Fibroblast of pulmonary artery (primary cell): ENCODE data around the gene FAT4.

Source experiments
- DNase-seq: peaks from one replicate; pipeline ENCODE4 v3.0.0-alpha.2; 2010; ENCODE audit warnings: low read depth
- H3K4me3 ChIP-seq: replicated peaks from 2 replicates; pipeline ENCODE4 v1.5.1; 2011; ENCODE audit warnings: low read depth, mild to moderate bottlenecking, control low read depth, low read length, moderate library complexity
- TF ChIP-seq, protein P1 (sequence below): IDR thresholded peaks from 2 replicates; pipeline ENCODE4 v1.5.1; 2011; ENCODE audit warnings: mild to moderate bottlenecking, control low read depth, low read length, inconsistent platforms; ENCODE audit errors: missing control alignments

The FAT4 gene

DNA sequence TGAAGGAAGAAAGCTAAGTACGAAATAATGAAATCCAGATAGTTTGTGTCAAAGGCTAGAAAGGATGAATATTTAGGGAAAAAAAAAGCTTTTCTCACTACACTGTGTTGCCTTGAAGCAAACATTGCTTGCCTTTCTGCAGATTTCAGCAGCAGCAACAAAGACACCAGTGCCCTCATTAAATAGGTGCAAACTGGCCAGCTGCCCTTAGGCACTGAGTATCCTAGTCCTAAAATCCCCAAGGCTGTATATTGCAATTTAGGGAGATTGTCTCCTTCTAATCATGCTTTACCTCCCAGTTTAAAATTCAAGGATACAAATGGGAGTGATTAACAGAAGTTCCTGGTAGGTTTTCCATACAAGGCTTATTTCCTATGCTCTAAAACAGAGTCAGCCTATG, 8.6 kb upstream of the FAT4 start:
- H3K4me3 ChIP-seq, result no peak overlapping the region
- TF ChIP-seq, protein P1, sequence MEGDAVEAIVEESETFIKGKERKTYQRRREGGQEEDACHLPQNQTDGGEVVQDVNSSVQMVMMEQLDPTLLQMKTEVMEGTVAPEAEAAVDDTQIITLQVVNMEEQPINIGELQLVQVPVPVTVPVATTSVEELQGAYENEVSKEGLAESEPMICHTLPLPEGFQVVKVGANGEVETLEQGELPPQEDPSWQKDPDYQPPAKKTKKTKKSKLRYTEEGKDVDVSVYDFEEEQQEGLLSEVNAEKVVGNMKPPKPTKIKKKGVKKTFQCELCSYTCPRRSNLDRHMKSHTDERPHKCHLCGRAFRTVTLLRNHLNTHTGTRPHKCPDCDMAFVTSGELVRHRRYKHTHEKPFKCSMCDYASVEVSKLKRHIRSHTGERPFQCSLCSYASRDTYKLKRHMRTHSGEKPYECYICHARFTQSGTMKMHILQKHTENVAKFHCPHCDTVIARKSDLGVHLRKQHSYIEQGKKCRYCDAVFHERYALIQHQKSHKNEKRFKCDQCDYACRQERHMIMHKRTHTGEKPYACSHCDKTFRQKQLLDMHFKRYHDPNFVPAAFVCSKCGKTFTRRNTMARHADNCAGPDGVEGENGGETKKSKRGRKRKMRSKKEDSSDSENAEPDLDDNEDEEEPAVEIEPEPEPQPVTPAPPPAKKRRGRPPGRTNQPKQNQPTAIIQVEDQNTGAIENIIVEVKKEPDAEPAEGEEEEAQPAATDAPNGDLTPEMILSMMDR, result no peak
- DNase-seq, result no peak

DNA sequence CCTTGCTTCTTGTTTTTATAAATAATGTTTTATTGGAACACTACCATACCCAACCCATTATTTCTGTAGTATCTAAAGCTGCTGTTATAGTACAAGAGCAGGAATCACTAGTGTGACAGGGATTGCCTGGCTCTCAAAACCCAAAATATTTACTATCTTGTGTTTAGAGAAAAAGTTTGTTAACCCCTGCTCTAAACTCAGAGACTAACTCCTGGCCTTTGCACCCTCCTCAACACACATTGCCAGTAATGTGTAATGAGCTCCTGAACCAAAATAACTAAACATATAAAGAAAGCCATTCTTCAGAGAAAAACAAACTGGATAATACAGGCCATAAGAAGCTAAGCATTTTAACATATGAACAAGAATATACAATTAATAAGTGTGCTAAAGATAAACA, 8.2 kb upstream of the FAT4 start:
- no peak overlapping the region for H3K4me3 ChIP-seq
- TF ChIP-seq, protein P1, result no peak
- DNase-seq, result no peak

GRCh38 chr4:125311503-125311902, 3.3 kb upstream of the FAT4 start:
- DNase-seq, result no peak
- TF ChIP-seq, protein P1, result no peak
- no peak overlapping the region for H3K4me3 ChIP-seq

GRCh38 chr4:125313497-125313896, 1.3 kb upstream of the FAT4 start:
- H3K4me3 ChIP-seq, result no peak overlapping the region
- DNase-seq, result peak; percentile 96
- TF ChIP-seq, protein P1, result peak; percentile 82

- TF ChIP-seq, protein P1, result no peak
- H3K4me3 ChIP-seq, result peak overlapping the region; percentile 92
- no peak for DNase-seq
These were observed 627 bp upstream of the FAT4 start for GRCh38 chr4:125313989-125314667.

DNA sequence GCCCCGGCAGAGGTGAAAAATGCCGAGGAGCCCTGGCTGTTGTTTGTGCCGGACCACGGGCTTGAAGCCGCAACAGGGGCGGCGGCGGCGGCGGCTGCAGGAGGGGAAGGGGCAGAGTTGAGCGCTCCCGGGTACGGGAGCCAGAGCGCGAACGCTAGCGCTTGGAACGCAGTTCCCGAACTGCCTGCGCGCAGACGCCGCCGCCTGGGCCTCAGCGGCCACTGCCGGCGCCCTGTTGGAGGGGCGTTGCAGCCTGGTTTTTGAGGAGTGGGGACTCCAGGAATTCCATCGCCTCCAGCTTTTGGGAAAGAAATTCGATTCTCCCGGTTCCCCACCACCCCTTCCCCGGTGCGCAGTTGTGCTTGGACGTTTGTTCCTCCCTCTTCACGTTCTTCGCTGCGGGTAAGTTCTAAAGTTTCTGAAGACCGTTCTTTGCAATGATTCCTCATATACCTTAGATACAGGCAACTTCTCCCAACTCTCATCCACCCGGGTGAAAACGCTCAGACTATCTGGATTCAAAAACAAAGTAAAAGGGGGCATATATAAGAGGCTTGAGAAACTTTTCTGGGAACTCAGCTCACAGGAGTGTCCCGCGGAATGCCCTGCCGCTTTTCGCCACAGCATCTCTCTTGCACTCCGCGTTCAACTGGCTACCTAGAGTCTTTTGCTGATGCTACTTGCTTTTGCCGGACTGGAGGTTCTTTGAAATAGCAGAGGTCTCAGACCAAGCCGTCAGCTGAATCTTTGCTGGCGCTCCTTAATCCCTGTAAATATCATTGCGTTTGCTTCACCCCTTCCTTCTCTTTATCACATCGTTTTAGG, 1.0 kb downstream of the FAT4 start:
- peak; percentile 62 for DNase-seq
- peak overlapping the region; percentile 92 for H3K4me3 ChIP-seq
- TF ChIP-seq, protein P1, result peak; percentile 24
